Upper lobe of left lung (tissue), 4 donors: ENCODE measurements around the gene CLSTN2.

Experiments used
- EP300 ChIP-seq, 4 donors: sonication (generic); formaldehyde crosslinking; IDR thresholded peaks; one replicate each; pipeline ENCODE4 v1.5.1; 2017; ENCODE audit warnings: antibody characterized with exemption in 4 of 4, control low read depth in 2 of 4
- TF ChIP-seq, protein P1 (sequence below), 6 experiments: fragments of 450-650 bp in 4 of 6; fragments of 200-600 bp in 2 of 6; sonication (generic) in 2 of 6; IDR thresholded peaks; one replicate each; pipeline ENCODE4 v1.5.1; 2016 to 2019; ENCODE audit warnings: antibody characterized with exemption in 6 of 6

DNA sequence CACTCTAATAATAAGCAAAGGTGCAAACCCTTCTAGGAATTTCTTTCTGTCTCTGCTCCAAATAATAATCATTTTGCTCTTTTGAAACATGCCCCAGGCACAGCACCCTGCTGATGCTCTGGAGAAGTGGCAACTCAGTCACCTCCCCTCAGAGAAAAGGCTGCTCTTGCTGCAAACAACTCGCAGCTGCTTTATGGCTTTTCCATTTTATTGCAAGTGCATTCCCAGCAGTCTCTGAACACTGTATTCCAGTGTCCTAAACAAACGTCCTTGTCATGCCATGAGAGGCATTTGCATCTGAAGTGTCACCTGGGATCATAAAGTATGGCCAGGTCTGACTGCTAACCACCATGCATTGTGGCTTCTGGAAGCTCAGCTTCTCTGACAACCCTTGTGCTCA, 384.8 kb downstream of the CLSTN2 start:
- TF ChIP-seq EP300 (IDR thresholded peaks at IDR 0.05) = no peak
- TF ChIP-seq, protein P1, sequence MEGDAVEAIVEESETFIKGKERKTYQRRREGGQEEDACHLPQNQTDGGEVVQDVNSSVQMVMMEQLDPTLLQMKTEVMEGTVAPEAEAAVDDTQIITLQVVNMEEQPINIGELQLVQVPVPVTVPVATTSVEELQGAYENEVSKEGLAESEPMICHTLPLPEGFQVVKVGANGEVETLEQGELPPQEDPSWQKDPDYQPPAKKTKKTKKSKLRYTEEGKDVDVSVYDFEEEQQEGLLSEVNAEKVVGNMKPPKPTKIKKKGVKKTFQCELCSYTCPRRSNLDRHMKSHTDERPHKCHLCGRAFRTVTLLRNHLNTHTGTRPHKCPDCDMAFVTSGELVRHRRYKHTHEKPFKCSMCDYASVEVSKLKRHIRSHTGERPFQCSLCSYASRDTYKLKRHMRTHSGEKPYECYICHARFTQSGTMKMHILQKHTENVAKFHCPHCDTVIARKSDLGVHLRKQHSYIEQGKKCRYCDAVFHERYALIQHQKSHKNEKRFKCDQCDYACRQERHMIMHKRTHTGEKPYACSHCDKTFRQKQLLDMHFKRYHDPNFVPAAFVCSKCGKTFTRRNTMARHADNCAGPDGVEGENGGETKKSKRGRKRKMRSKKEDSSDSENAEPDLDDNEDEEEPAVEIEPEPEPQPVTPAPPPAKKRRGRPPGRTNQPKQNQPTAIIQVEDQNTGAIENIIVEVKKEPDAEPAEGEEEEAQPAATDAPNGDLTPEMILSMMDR (IDR thresholded peaks at IDR 0.05) = no peak
